HepG2 (cell line): ENCODE results near the gene ZNF844. TPM values are rescaled to one million over a fixed set of nuclear protein-coding genes. Genes with fewer than 3 reads are reported as not detected.

Source experiments
- EP300 ChIP-seq, 3 experiments: sonication (generic) in 1 of 3; formaldehyde crosslinking in 1 of 3; IDR thresholded peaks; 2 replicates each; pipeline versions ENCODE4 v1.5.1 to v1.6.1; 2011 to 2020; ENCODE audit warnings: low read depth in 2 of 3, low read length in 2 of 3, borderline replicate concordance in 1 of 3, improper control_type of control experiment in 1 of 3, mild to moderate bottlenecking in 1 of 3, missing genetic modification reagents in 1 of 3, moderate library complexity in 1 of 3
- ERF ChIP-seq: IDR thresholded peaks from 2 replicates; pipeline ENCODE4 v1.6.1; 2018; ENCODE audit warnings: missing biosample characterization, missing genetic modification reagents
- ETV6 ChIP-seq: sonication (generic); formaldehyde crosslinking; conservative IDR thresholded peaks from 2 replicates; pipeline ENCODE4 v1.4.0; 2020; ENCODE audit warnings: missing genetic modification reagents
- JUNB ChIP-seq: sonication (generic); formaldehyde crosslinking; IDR thresholded peaks from 2 replicates; pipeline ENCODE4 v1.8.0; 2022; ENCODE audit warnings: missing genetic modification reagents, mild to moderate bottlenecking, borderline replicate concordance
- KDM5A ChIP-seq: fragments of 200-600 bp; sonication (generic); IDR thresholded peaks from 2 replicates; pipeline ENCODE4 v1.7.0; 2018; ENCODE audit warnings: antibody characterized with exemption, mild to moderate bottlenecking, low read length, borderline replicate concordance
- MTERF4 ChIP-seq: sonication (generic); formaldehyde crosslinking; IDR thresholded peaks from 2 replicates; pipeline ENCODE4 v1.8.0; 2023; ENCODE audit warnings: mild to moderate bottlenecking, missing genetic modification reagents
- NFE2L2 ChIP-seq: fragments of 150-350 bp; IDR thresholded peaks from 2 replicates; pipeline ENCODE4 v1.6.1; 2014; ENCODE audit warnings: low read length
- NFYC ChIP-seq: IDR thresholded peaks from 2 replicates; pipeline ENCODE4 v1.6.1; 2016; ENCODE audit warnings: missing genetic modification reagents, missing compliant biosample characterization
- NKX3-1 ChIP-seq: sonication (generic); formaldehyde crosslinking; IDR thresholded peaks from 2 replicates; pipeline ENCODE4 v1.5.0; 2020; ENCODE audit warnings: missing genetic modification reagents
- SAP130 ChIP-seq: IDR thresholded peaks from 2 replicates; pipeline ENCODE4 v1.6.1; 2016; ENCODE audit warnings: low read depth
- SOX5 ChIP-seq: IDR thresholded peaks from 2 replicates; pipeline ENCODE4 v1.6.1; 2016; ENCODE audit warnings: borderline replicate concordance
- SP1 ChIP-seq, 2 experiments: fragments of 450-650 bp in 1 of 2; sonication (generic) in 1 of 2; formaldehyde crosslinking in 1 of 2; IDR thresholded peaks; 2 replicates each; pipeline versions ENCODE4 v1.4.0 to v1.6.1; 2016 to 2020; ENCODE audit warnings: missing genetic modification reagents in 1 of 2
- STAT6 ChIP-seq: sonication (generic); formaldehyde crosslinking; IDR thresholded peaks from 2 replicates; pipeline ENCODE4 v1.4.0; 2020; ENCODE audit warnings: missing genetic modification reagents, mild to moderate bottlenecking, borderline replicate concordance
- TERF1 ChIP-seq: sonication (generic); formaldehyde crosslinking; IDR thresholded peaks from 2 replicates; pipeline ENCODE4 v1.8.0; 2022; ENCODE audit warnings: mild to moderate bottlenecking, missing genetic modification reagents, moderate library complexity
- TFDP2 ChIP-seq: sonication (generic); formaldehyde crosslinking; IDR thresholded peaks from 2 replicates; pipeline ENCODE4 v1.4.0; 2020; ENCODE audit warnings: missing genetic modification reagents
- U2AF2 ChIP-seq: fragments of 200-400 bp; formaldehyde crosslinking; IDR thresholded peaks from 2 replicates; pipeline ENCODE4 v1.6.1; 2017; ENCODE audit warnings: low read depth, mild to moderate bottlenecking, low read length
- ZNF335 ChIP-seq: sonication (generic); formaldehyde crosslinking; IDR thresholded peaks from 2 replicates; pipeline ENCODE4 v1.4.0; 2020; ENCODE audit warnings: missing genetic modification reagents
- ZNF383 ChIP-seq: sonication (generic); formaldehyde crosslinking; IDR thresholded peaks from 2 replicates; pipeline ENCODE4 v1.4.0; 2020; ENCODE audit warnings: missing genetic modification reagents, mild to moderate bottlenecking, borderline replicate concordance
- ZNF564 ChIP-seq: sonication (generic); formaldehyde crosslinking; IDR thresholded peaks from 2 replicates; pipeline ENCODE4 v1.8.1; 2023; ENCODE audit warnings: mild to moderate bottlenecking, missing genetic modification reagents
- ZNF607 ChIP-seq: sonication (generic); formaldehyde crosslinking; IDR thresholded peaks from 2 replicates; pipeline ENCODE4 v1.5.1; 2020; ENCODE audit warnings: missing genetic modification reagents, mild to moderate bottlenecking, borderline replicate concordance
- ZNF740 ChIP-seq: sonication (generic); formaldehyde crosslinking; IDR thresholded peaks from 2 replicates; pipeline ENCODE4 v1.4.0; 2020; ENCODE audit warnings: missing genetic modification reagents
- ZNF891 ChIP-seq: sonication (generic); formaldehyde crosslinking; IDR thresholded peaks from 2 replicates; pipeline ENCODE4 v1.5.0; 2020; ENCODE audit warnings: mild to moderate bottlenecking, missing genetic modification reagents
- ZSCAN30 ChIP-seq: sonication (generic); formaldehyde crosslinking; IDR thresholded peaks from 2 replicates; pipeline ENCODE4 v1.5.0; 2020; ENCODE audit warnings: mild to moderate bottlenecking, missing genetic modification reagents
- polyA plus RNA-seq, 8 experiments: library from polyadenylated mRNA; depleted of rRNA in 3 of 8; stranded (reverse) in 7 of 8; unstranded in 1 of 8; fragments of >200 nt; fragmentation: Illumina TruSeq in 4 of 8; extraction: Trizol in 4 of 8; gene quantifications; 2 replicates each; pipeline versions ENCODE4 v1.2.1 to v1.2.3, GENCODE V29; 2011 to 2016; ENCODE audit warnings: low read depth in 4 of 8, missing spikeins in 1 of 8, mixed read lengths in 1 of 8; ENCODE audit not compliant: insufficient read depth in 1 of 8
- total RNA-seq, 5 experiments: library from RNA; depleted of rRNA; stranded (reverse); fragments of >200 nt; fragmentation: Illumina TruSeq; extraction: Trizol; gene quantifications; 2 replicates each; pipeline ENCODE4 v1.2.3, GENCODE V29; 2016; ENCODE audit warnings: low read depth in 1 of 5
- TF ChIP-seq, protein P1 (sequence below): sonication (generic); formaldehyde crosslinking; IDR thresholded peaks from 2 replicates; pipeline ENCODE4 v1.5.0; 2020; ENCODE audit warnings: mild to moderate bottlenecking, missing genetic modification reagents

Gene ZNF844
- total and polyA plus RNA-seq, 2 of the 13 experiments (the other 11 are each of a cell fraction or from before 2014, with no cell fraction given): 1.0 to 3.2 TPM

- TF ChIP-seq, protein P1, sequence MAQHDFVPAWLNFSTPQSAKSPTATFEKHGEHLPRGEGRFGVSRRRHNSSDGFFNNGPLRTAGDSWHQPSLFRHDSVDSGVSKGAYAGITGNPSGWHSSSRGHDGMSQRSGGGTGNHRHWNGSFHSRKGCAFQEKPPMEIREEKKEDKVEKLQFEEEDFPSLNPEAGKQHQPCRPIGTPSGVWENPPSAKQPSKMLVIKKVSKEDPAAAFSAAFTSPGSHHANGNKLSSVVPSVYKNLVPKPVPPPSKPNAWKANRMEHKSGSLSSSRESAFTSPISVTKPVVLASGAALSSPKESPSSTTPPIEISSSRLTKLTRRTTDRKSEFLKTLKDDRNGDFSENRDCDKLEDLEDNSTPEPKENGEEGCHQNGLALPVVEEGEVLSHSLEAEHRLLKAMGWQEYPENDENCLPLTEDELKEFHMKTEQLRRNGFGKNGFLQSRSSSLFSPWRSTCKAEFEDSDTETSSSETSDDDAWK: no peak
- TF ChIP-seq ZNF564 (CRISPR knock-in tag) (no peak), EP300 (IDR thresholded peaks at IDR 0.05; ENCODE audit: low read depth in 2 of 2, low read length in 2 of 2) (peak in 1 of 2 experiments; percentile 18; a peak in 1 of 4 replicates), EP300 (CRISPR knock-in tag; IDR thresholded peaks at IDR 0.05; ENCODE audit: borderline replicate concordance) (no peak), NKX3-1 (no peak), ZSCAN30 (no peak), SOX5 (CRISPR knock-in tag) (0 out of 2 replicates have a peak, but pooled peaks have one; percentile 44), ZNF383 (CRISPR knock-in tag) (no peak), TFDP2 (CRISPR knock-in tag) (no peak), KDM5A (no peak), U2AF2 (no peak), ERF (CRISPR knock-in tag) (no peak), SAP130 (CRISPR knock-in tag) (peak; percentile 68), ZNF607 (no peak), ZNF891 (CRISPR knock-in tag) (no peak), SP1 (IDR thresholded peaks at IDR 0.05) (no peak), SP1 (CRISPR knock-in tag; IDR thresholded peaks at IDR 0.05) (no peak), ZNF335 (CRISPR knock-in tag) (no peak), ZNF740 (CRISPR knock-in tag) (no peak), STAT6 (CRISPR knock-in tag) (no peak), MTERF4 (no peak), NFE2L2 (no peak), TERF1 (CRISPR knock-in tag) (no peak), NFYC (no peak), JUNB (CRISPR knock-in tag) (peak; percentile 61; the same call in 1 of the 2 replicates), ETV6 (CRISPR knock-in tag) (no peak)
Measured at GRCh38 chr19:12047868-12048267, 16.7 kb upstream of the ZNF844 start (continued).
